Suprapubic skin (tissue), 3 donors: ENCODE results near the gene ITPRIPL2.

ENCODE experiments used
- EP300 ChIP-seq: sonication (generic); formaldehyde crosslinking; IDR thresholded peaks from one replicate; pipeline ENCODE4 v1.6.1; 2017; ENCODE audit warnings: antibody characterized with exemption
- POLR2A ChIP-seq, 2 donors: fragments of 450-650 bp; IDR thresholded peaks; one replicate each; pipeline ENCODE4 v1.6.1; 2017; ENCODE audit warnings: antibody characterized with exemption in 2 of 2, mild to moderate bottlenecking in 2 of 2, moderate library complexity in 2 of 2
- TF ChIP-seq, protein P1 (sequence below), 2 donors: fragments of 200-600 bp in 1 of 2; fragments of 450-650 bp in 1 of 2; sonication (generic) in 1 of 2; IDR thresholded peaks; one replicate each; pipeline ENCODE4 v1.5.1; 2016 to 2019; ENCODE audit warnings: antibody characterized with exemption in 2 of 2, mild to moderate bottlenecking in 1 of 2, moderate library complexity in 1 of 2

DNA sequence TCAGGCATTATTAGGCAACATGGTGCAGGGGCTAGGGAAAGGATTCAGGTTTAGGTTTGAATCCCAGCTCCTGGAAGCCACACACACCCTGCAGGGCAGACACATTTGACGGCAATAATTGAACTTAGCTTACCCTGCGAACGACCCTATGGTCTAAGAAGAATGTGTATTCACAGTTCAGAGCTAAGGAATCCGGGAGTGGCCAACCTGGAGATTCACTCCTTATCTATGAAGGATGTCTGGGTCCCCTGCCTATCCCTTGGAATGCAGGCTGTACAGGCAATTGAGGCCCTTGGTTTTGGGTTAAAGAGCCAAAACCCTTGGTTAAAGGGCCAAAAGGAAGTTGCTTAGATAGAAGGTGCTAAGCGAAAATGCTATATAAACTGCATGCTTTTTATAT, 51.3 kb downstream of the ITPRIPL2 start:
- TF ChIP-seq, protein P1, sequence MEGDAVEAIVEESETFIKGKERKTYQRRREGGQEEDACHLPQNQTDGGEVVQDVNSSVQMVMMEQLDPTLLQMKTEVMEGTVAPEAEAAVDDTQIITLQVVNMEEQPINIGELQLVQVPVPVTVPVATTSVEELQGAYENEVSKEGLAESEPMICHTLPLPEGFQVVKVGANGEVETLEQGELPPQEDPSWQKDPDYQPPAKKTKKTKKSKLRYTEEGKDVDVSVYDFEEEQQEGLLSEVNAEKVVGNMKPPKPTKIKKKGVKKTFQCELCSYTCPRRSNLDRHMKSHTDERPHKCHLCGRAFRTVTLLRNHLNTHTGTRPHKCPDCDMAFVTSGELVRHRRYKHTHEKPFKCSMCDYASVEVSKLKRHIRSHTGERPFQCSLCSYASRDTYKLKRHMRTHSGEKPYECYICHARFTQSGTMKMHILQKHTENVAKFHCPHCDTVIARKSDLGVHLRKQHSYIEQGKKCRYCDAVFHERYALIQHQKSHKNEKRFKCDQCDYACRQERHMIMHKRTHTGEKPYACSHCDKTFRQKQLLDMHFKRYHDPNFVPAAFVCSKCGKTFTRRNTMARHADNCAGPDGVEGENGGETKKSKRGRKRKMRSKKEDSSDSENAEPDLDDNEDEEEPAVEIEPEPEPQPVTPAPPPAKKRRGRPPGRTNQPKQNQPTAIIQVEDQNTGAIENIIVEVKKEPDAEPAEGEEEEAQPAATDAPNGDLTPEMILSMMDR (IDR thresholded peaks at IDR 0.05), result no peak
- no peak for TF ChIP-seq EP300
- TF ChIP-seq POLR2A (IDR thresholded peaks at IDR 0.05), result no peak
